GM18526 (cell line): ENCODE results near the gene PLEKHA7.

ENCODE experiments used
- POLR2A ChIP-seq: IDR thresholded peaks from 3 replicates; pipeline ENCODE4 v1.6.1; 2011; ENCODE audit not compliant: insufficient read length; ENCODE audit errors: extremely low read depth

The PLEKHA7 gene

DNA sequence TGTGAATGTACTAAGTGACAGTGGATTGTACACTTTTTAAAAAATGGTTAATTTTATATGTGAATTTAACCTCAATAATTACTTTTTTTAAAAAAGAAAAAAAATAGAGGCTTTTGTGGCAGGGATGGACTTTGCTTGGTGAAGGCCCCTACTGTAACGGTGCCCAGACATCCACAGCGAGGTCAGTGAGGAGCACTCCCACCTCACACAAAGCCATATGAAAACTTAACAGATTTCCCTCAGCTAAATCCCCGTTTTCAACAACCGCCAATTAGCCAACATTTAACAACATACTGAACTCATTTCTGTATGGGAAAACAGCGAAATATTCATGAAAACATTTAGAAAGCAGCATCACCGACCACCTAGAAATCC, 276.4 kb downstream of the PLEKHA7 start:
- no peak for TF ChIP-seq POLR2A
